ENCODE results near the gene FIBP.
A peak's percentile ranks its signal among the peaks of the same experiment; 100 is the strongest.
"Not testable (repeated sequence)": the region's sequence is repeated elsewhere in the genome, so short reads cannot be mapped to it uniquely, and the experiment has no call there.

The FIBP gene

GRCh38 chr11:65857853-65858680 is 30.2 kb downstream of the FIBP start, which contains the start of gene CFL1:
Gene CFL1, minus strand, starts transcription at chr11:65858180. Its CDS starts 81 bp downstream, at chr11:65858099.
- peak; percentile 98 for DNase-seq

GRCh38 chr11:65857500-65857852 is 30.8 kb downstream of the FIBP start:
- no peak for DNase-seq

GRCh38 chr11:65856689-65857499 is 31.4 kb downstream of the FIBP start:
- peak; percentile 49 for DNase-seq

- DNase-seq, result no peak
Observed at GRCh38 chr11:65855927-65856363, 32.3 kb downstream of the FIBP start.

- DNase-seq, result no peak
Observed at GRCh38 chr11:65854852-65855837, 33.1 kb downstream of the FIBP start.

- no peak for DNase-seq
Observed at GRCh38 chr11:65854161-65854592, 34.1 kb downstream of the FIBP start.

- no peak for DNase-seq
Observed at GRCh38 chr11:65853246-65853979, 34.9 kb downstream of the FIBP start.

- DNase-seq, result no peak
Observed at GRCh38 chr11:65852508-65853245, 35.6 kb downstream of the FIBP start.

- no peak for DNase-seq
Observed at GRCh38 chr11:65851811-65852507, 36.3 kb downstream of the FIBP start.

GRCh38 chr11:65851083-65851579 is 37.1 kb downstream of the FIBP start:
- DNase-seq, result no peak

GRCh38 chr11:65850217-65851082 is 37.8 kb downstream of the FIBP start:
- DNase-seq, result no peak

- no peak for DNase-seq
Observed at GRCh38 chr11:65849771-65850216, 38.5 kb downstream of the FIBP start.

- no peak for DNase-seq
Observed at GRCh38 chr11:65849366-65849765, 38.9 kb downstream of the FIBP start.

- DNase-seq, result not testable (repeated sequence)
Observed at GRCh38 chr11:65848693-65849092, 39.6 kb downstream of the FIBP start.

- DNase-seq, result no peak
Observed at GRCh38 chr11:65847746-65848145, 40.5 kb downstream of the FIBP start.

- DNase-seq, result no peak
Observed at GRCh38 chr11:65844231-65844872, 43.9 kb downstream of the FIBP start.

- no peak for DNase-seq
Observed at GRCh38 chr11:65843811-65844210, 44.5 kb downstream of the FIBP start.

GRCh38 chr11:65842144-65842543 is 46.1 kb downstream of the FIBP start:
- no peak for DNase-seq

GRCh38 chr11:65834202-65834601 is 54.1 kb downstream of the FIBP start:
- no peak for DNase-seq

Data from NCI-H1105 treated with DMSO at 0.1 percent for 48 hours (cell line).